Smooth muscle cell (in vitro differentiated cells): Measurements from ENCODE around the gene ARFRP1. TPM values are rescaled to one million over a fixed set of nuclear protein-coding genes. Genes with fewer than 3 reads are reported as not detected.

Experiments used
- DNase-seq: peaks from one replicate; lab custom pipeline; 2025; ENCODE audit not compliant: unreplicated experiment; lab: John Stamatoyannopoulos, UW
- H2AFZ ChIP-seq: fragments of 200-600 bp; sonication (generic); 2 replicates; pipeline ENCODE4 v1.6.0; 2016; ENCODE audit warnings: antibody characterized with exemption, low read depth, mild to moderate bottlenecking
- H3F3A ChIP-seq: fragments of 200-600 bp; sonication (generic); 2 replicates; pipeline ENCODE4 v1.6.0; 2017; ENCODE audit warnings: antibody characterized with exemption, low read depth
- H3K27ac ChIP-seq: fragments of 200-600 bp; sonication (generic); 2 replicates; pipeline ENCODE4 v1.5.1; 2016; ENCODE audit warnings: low read depth, mild to moderate bottlenecking
- H3K27me3 ChIP-seq: fragments of 200-600 bp; sonication (generic); 2 replicates; pipeline ENCODE4 v1.6.1; 2016; ENCODE audit warnings: low read depth, mild to moderate bottlenecking
- H3K36me3 ChIP-seq: fragments of 200-600 bp; sonication (generic); 2 replicates; pipeline ENCODE4 v1.5.1; 2016; ENCODE audit warnings: low read depth
- H3K4me1 ChIP-seq: fragments of 200-600 bp; sonication (generic); 2 replicates; pipeline ENCODE4 v1.5.1; 2016; ENCODE audit warnings: low read depth
- H3K4me2 ChIP-seq: fragments of 200-600 bp; sonication (generic); 2 replicates; pipeline ENCODE4 v1.6.0; 2016; ENCODE audit warnings: mild to moderate bottlenecking
- H3K4me3 ChIP-seq: fragments of 200-600 bp; sonication (generic); 2 replicates; pipeline ENCODE4 v1.5.1; 2016; ENCODE audit warnings: mild to moderate bottlenecking
- H3K79me2 ChIP-seq: fragments of 200-600 bp; sonication (generic); 2 replicates; pipeline ENCODE4 v1.6.0; 2016; ENCODE audit warnings: low read depth, mild to moderate bottlenecking
- H3K9ac ChIP-seq: fragments of 200-600 bp; sonication (generic); 2 replicates; pipeline ENCODE4 v1.6.0; 2016; ENCODE audit warnings: low read depth
- H3K9me3 ChIP-seq: fragments of 200-600 bp; sonication (generic); replicated peaks from 2 replicates; pipeline ENCODE4 v1.5.1; 2016; ENCODE audit warnings: low read depth
- H4K20me1 ChIP-seq: fragments of 200-600 bp; sonication (generic); 2 replicates; pipeline ENCODE4 v1.6.0; 2016; ENCODE audit warnings: low read depth
- CTCF ChIP-seq: fragments of 200-600 bp; sonication (generic); IDR thresholded peaks from 2 replicates; pipeline ENCODE4 v1.5.1; 2017; ENCODE audit warnings: borderline replicate concordance, mild to moderate bottlenecking, antibody characterized with exemption; ENCODE audit not compliant: insufficient read depth, poor library complexity, severe bottlenecking
- WGBS: methylation state at CpG from one replicate; pipeline ENCODE4 v1.1.7; 2016; ENCODE audit warnings: low lambda C conversion rate; 5-methylcytosine and 5-hydroxymethylcytosine counted together
- polyA plus RNA-seq: library from polyadenylated mRNA; unstranded; fragments of >200 nt; fragmentation: Nextera tagmentation; extraction: Ambion mirVana; gene quantifications from 2 replicates; pipeline ENCODE4 v1.2.1, GENCODE V29; 2016
- total RNA-seq: library from RNA; depleted of rRNA; stranded (reverse); fragments of >200 nt; gene quantifications from 2 replicates; pipeline ENCODE4 v1.2.3, GENCODE V29; 2014

ARFRP1 gene
- total and polyA plus RNA-seq, 2 experiments from 2014 or later = 11.8 to 42.3 TPM

- peak overlapping the region; percentile 60 for H3K27ac ChIP-seq
Measured at GRCh38 chr20:63740070-63740626, 32.4 kb upstream of the ARFRP1 start.

GRCh38 chr20:63739130-63740069 lies 31.6 kb upstream of the ARFRP1 start, which contains the start of gene SLC2A4RG:
SLC2A4RG (plus strand) TSS chr20:63739776; CDS start chr20:63739913, 137 bp downstream.
- no peaks in the 10 kb centered on the region for H3K79me2 ChIP-seq
- no peaks in the 10 kb centered on the region for H3K36me3 ChIP-seq
- no peak for DNase-seq
- peaks cover 42% of the 10 kb centered on the region for H4K20me1 ChIP-seq
- peak within 1 kb of the TSS; percentile 96 for H3K4me2 ChIP-seq
- TF ChIP-seq CTCF = no peak
- WGBS = 2% methylated on average over 48 of the region's 136 CpGs
- H3K27me3 ChIP-seq = no peaks in the 10 kb centered on the region
- H3K4me1 ChIP-seq = peaks cover 30% of the 10 kb centered on the region
- no peak within 1 kb of the TSS for H2AFZ ChIP-seq
- H3K27ac ChIP-seq = peak within 1 kb of the TSS; percentile 60
- H3F3A ChIP-seq = peaks cover 24% of the 10 kb centered on the region
- no peaks in the 10 kb centered on the region for H3K9me3 ChIP-seq
- H3K9ac ChIP-seq = peak within 1 kb of the TSS; percentile 66
- H3K4me3 ChIP-seq = peak within 1 kb of the TSS; percentile 83

More at GRCh38 chr20:63740070-63740626, 32.4 kb upstream of the ARFRP1 start:
- DNase-seq = no peak
- Histone ChIP-seq H2AFZ (no peak overlapping the region), H3K36me3 (no peaks in the 10 kb centered on the region), H3K79me2 (no peaks in the 10 kb centered on the region), H4K20me1 (peaks cover 34% of the 10 kb centered on the region), H3K4me1 (peaks cover 30% of the 10 kb centered on the region), H3K4me2 (peak overlapping the region; percentile 87), H3K27me3 (no peaks in the 10 kb centered on the region), H3K4me3 (peak overlapping the region; percentile 83), H3K9ac (peak overlapping the region; percentile 66), H3F3A (peaks cover 27% of the 10 kb centered on the region), H3K9me3 (no peaks in the 10 kb centered on the region)
- no peak for TF ChIP-seq CTCF
- 2% methylated on average over 39 of the region's 80 CpGs for WGBS

GRCh38 chr20:63738687-63739129 lies 30.9 kb upstream of the ARFRP1 start:
- H3K9me3 ChIP-seq = no peaks in the 10 kb centered on the region
- DNase-seq = no peak
- no peaks in the 10 kb centered on the region for H3K27me3 ChIP-seq
- H3K79me2 ChIP-seq = no peaks in the 10 kb centered on the region
- peaks cover 30% of the 10 kb centered on the region for H3K4me1 ChIP-seq
- 21% methylated on average over 15 of the region's 26 CpGs for WGBS
- H3K4me2 ChIP-seq = peak overlapping the region; percentile 96
- no peak for TF ChIP-seq CTCF
- no peak overlapping the region for H2AFZ ChIP-seq
- peaks cover 24% of the 10 kb centered on the region for H3F3A ChIP-seq
- H3K27ac ChIP-seq = peak overlapping the region; percentile 11
- H4K20me1 ChIP-seq = peaks cover 49% of the 10 kb centered on the region
- H3K36me3 ChIP-seq = no peaks in the 10 kb centered on the region
- H3K9ac ChIP-seq = no peak overlapping the region
- peak overlapping the region; percentile 58 for H3K4me3 ChIP-seq
